Thyroid gland (tissue), 4 donors: ENCODE measurements around the gene WDR64.

ENCODE experiments used
- POLR2A ChIP-seq, 2 donors: fragments of 450-650 bp; IDR thresholded peaks; one replicate each; pipeline ENCODE4 v1.6.1; 2017; ENCODE audit warnings: antibody characterized with exemption in 2 of 2, mild to moderate bottlenecking in 2 of 2, moderate library complexity in 1 of 2
- TF ChIP-seq, protein P1 (sequence below), 6 experiments: fragments of 200-600 bp in 3 of 6; fragments of 450-650 bp in 3 of 6; sonication (generic) in 3 of 6; IDR thresholded peaks; one replicate each; pipeline ENCODE4 v1.5.1; 2016 to 2019; ENCODE audit warnings: antibody characterized with exemption in 6 of 6, mild to moderate bottlenecking in 2 of 6, inconsistent platforms in 1 of 6, moderate library complexity in 1 of 6

- TF ChIP-seq POLR2A (IDR thresholded peaks at IDR 0.05): no peak
- TF ChIP-seq, protein P1, sequence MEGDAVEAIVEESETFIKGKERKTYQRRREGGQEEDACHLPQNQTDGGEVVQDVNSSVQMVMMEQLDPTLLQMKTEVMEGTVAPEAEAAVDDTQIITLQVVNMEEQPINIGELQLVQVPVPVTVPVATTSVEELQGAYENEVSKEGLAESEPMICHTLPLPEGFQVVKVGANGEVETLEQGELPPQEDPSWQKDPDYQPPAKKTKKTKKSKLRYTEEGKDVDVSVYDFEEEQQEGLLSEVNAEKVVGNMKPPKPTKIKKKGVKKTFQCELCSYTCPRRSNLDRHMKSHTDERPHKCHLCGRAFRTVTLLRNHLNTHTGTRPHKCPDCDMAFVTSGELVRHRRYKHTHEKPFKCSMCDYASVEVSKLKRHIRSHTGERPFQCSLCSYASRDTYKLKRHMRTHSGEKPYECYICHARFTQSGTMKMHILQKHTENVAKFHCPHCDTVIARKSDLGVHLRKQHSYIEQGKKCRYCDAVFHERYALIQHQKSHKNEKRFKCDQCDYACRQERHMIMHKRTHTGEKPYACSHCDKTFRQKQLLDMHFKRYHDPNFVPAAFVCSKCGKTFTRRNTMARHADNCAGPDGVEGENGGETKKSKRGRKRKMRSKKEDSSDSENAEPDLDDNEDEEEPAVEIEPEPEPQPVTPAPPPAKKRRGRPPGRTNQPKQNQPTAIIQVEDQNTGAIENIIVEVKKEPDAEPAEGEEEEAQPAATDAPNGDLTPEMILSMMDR (IDR thresholded peaks at IDR 0.05): no peak
Measured at GRCh38 chr1:241707442-241707841, 55.4 kb downstream of the WDR64 start.
